K562 (cell line): ENCODE data around the gene NMRAL1. TPM values are rescaled to one million over a fixed set of nuclear protein-coding genes. Genes with fewer than 3 reads are reported as not detected.

Source experiments
- MTA3 ChIP-seq: fragments of 450-650 bp; formaldehyde crosslinking; IDR thresholded peaks from 2 replicates; pipeline ENCODE4 v1.6.1; 2017; ENCODE audit warnings: mild to moderate bottlenecking, borderline replicate concordance
- NEUROD1 ChIP-seq: fragments of 150-350 bp; IDR thresholded peaks from 2 replicates; pipeline ENCODE4 v1.6.1; 2014; ENCODE audit warnings: borderline replicate concordance, low read length, low read depth; ENCODE audit not compliant: partially characterized antibody
- RHOXF2B ChIP-seq: fragments of 250-450 bp; sonication (Bioruptor Pico); conservative IDR thresholded peaks from 2 replicates; pipeline ENCODE4 v1.5.1; 2021
- SAP30 ChIP-seq: fragments of 200-600 bp; sonication (generic); IDR thresholded peaks from 2 replicates; pipeline ENCODE4 v1.6.1; 2012; ENCODE audit warnings: borderline replicate concordance, low read depth, mild to moderate bottlenecking, moderate library complexity, low read length, control low read depth, inconsistent platforms; ENCODE audit not compliant: insufficient read depth, poor library complexity, severe bottlenecking
- SIN3A ChIP-seq, 2 experiments: fragments of 150-350 bp in 1 of 2; IDR thresholded peaks; 2 replicates each; pipeline ENCODE4 v1.6.1; 2011 to 2016; ENCODE audit warnings: borderline replicate concordance in 2 of 2, low read depth in 2 of 2, low read length in 2 of 2, mild to moderate bottlenecking in 2 of 2, moderate library complexity in 2 of 2; ENCODE audit not compliant: control insufficient read depth in 1 of 2
- polyA plus RNA-seq, 8 experiments: library from polyadenylated mRNA; depleted of rRNA in 4 of 8; stranded (reverse) in 5 of 8; unstranded in 3 of 8; fragments of >200 nt; fragmentation: Nextera tagmentation in 2 of 8; fragmentation: Illumina TruSeq in 1 of 8; extraction: Ambion mirVana in 2 of 8; extraction: Trizol in 1 of 8; gene quantifications; 2 replicates each; pipeline versions ENCODE4 v1.2.1 to v1.2.3, GENCODE V29; 2011 to 2014; ENCODE audit warnings: inconsistent platforms in 1 of 8, missing spikeins in 1 of 8
- total RNA-seq, 7 experiments: library from RNA; depleted of rRNA in 6 of 7; stranded (reverse); fragments of >200 nt in 6 of 7; fragmentation: Illumina TruSeq in 2 of 7; extraction: Trizol in 2 of 7; gene quantifications; 2 replicates each; pipeline versions ENCODE4 v1.2.1 to v1.2.3, GENCODE V29; 2011 to 2021; ENCODE audit warnings: low replicate concordance in 1 of 7
- TF ChIP-seq, protein P1 (sequence below): fragments of 450-650 bp; IDR thresholded peaks from 2 replicates; pipeline ENCODE4 v1.6.1; 2018; ENCODE audit not compliant: partially characterized antibody
- TF ChIP-seq, protein P2 (sequence below): fragments of 450-650 bp; IDR thresholded peaks from 2 replicates; pipeline ENCODE4 v1.6.1; 2018; ENCODE audit warnings: mild to moderate bottlenecking, low read depth; ENCODE audit not compliant: partially characterized antibody

Gene NMRAL1
- total and polyA plus RNA-seq, 9 of the 15 experiments (the other 6 are each of a cell fraction or from before 2014, with no cell fraction given) = 6.3 to 116 (median 63.2) TPM

DNA sequence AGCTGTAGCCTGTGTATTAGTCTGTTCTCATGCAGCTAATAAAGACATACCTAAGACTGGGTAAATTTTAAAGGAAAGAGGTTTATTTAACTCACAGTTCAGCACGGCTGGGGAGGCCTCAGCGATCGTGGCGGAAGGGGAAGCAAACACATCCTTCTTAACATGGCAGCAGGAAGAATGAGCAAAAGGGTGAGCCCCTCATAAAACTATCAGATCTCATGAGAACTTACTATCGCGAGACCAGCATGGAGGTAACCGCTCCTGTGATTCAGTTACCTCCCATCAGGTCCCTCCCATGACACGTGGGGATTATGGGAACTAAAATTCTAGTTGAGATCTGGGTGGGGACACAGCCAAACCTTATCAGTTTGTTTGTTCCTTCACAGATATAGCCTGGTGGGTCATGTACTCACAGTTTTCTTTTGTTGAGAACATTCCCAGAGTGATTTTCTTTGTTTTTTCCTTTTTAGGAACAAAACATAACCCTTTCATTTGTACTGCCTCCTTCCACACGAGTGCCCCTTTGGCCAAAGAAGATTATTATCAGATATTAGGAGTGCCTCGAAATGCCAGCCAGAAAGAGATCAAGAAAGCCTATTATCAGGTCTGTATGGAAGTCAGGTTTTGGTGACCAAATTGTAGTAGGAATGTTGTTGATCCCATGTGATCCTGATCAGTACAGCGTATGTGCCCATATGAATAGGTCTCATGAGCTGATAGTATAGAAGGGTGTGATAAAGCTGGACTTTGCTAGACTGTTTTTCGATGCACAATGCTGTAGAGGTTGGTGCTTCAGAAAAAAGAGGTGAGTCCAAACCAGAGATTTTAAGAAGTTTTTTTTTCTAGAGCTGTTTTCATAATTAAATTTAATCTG is 40.3 kb downstream of the NMRAL1 start (continued):
- TF ChIP-seq, protein P1, sequence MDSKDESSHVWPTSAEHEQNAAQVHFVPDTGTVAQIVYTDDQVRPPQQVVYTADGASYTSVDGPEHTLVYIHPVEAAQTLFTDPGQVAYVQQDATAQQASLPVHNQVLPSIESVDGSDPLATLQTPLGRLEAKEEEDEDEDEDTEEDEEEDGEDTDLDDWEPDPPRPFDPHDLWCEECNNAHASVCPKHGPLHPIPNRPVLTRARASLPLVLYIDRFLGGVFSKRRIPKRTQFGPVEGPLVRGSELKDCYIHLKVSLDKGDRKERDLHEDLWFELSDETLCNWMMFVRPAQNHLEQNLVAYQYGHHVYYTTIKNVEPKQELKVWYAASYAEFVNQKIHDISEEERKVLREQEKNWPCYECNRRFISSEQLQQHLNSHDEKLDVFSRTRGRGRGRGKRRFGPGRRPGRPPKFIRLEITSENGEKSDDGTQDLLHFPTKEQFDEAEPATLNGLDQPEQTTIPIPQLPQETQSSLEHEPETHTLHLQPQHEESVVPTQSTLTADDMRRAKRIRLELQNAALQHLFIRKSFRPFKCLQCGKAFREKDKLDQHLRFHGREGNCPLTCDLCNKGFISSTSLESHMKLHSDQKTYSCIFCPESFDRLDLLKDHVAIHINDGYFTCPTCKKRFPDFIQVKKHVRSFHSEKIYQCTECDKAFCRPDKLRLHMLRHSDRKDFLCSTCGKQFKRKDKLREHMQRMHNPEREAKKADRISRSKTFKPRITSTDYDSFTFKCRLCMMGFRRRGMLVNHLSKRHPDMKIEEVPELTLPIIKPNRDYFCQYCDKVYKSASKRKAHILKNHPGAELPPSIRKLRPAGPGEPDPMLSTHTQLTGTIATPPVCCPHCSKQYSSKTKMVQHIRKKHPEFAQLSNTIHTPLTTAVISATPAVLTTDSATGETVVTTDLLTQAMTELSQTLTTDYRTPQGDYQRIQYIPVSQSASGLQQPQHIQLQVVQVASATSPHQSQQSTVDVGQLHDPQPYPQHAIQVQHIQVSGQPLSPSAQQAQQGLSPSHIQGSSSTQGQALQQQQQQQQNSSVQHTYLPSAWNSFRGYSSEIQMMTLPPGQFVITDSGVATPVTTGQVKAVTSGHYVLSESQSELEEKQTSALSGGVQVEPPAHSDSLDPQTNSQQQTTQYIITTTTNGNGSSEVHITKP = peak; percentile 61
- TF ChIP-seq, protein P2, sequence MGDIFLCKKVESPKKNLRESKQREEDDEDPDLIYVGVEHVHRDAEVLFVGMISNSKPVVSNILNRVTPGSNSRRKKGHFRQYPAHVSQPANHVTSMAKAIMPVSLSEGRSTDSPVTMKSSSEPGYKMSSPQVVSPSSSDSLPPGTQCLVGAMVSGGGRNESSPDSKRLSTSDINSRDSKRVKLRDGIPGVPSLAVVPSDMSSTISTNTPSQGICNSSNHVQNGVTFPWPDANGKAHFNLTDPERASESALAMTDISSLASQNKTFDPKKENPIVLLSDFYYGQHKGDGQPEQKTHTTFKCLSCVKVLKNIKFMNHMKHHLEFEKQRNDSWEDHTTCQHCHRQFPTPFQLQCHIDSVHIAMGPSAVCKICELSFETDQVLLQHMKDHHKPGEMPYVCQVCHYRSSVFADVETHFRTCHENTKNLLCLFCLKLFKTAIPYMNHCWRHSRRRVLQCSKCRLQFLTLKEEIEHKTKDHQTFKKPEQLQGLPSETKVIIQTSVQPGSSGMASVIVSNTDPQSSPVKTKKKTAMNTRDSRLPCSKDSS = no peak
- peak; percentile 30 for TF ChIP-seq SAP30
- TF ChIP-seq SIN3A (IDR thresholded peaks at IDR 0.05; ENCODE audit: borderline replicate concordance in 2 of 2, control insufficient read depth in 1 of 2, low read depth in 2 of 2, low read length in 2 of 2) = peak in 1 of 2 experiments; percentile 81; a peak in 1 of 4 replicates
- peak; percentile 59; the same call in 1 of the 2 replicates for TF ChIP-seq MTA3
- TF ChIP-seq RHOXF2B (CRISPR knock-in tag) = 0 out of 2 replicates have a peak, but pooled peaks have one; percentile 71
- TF ChIP-seq NEUROD1 = no peak
